ENCODE measurements around the gene SFTA2.

Gene SFTA2

DNA sequence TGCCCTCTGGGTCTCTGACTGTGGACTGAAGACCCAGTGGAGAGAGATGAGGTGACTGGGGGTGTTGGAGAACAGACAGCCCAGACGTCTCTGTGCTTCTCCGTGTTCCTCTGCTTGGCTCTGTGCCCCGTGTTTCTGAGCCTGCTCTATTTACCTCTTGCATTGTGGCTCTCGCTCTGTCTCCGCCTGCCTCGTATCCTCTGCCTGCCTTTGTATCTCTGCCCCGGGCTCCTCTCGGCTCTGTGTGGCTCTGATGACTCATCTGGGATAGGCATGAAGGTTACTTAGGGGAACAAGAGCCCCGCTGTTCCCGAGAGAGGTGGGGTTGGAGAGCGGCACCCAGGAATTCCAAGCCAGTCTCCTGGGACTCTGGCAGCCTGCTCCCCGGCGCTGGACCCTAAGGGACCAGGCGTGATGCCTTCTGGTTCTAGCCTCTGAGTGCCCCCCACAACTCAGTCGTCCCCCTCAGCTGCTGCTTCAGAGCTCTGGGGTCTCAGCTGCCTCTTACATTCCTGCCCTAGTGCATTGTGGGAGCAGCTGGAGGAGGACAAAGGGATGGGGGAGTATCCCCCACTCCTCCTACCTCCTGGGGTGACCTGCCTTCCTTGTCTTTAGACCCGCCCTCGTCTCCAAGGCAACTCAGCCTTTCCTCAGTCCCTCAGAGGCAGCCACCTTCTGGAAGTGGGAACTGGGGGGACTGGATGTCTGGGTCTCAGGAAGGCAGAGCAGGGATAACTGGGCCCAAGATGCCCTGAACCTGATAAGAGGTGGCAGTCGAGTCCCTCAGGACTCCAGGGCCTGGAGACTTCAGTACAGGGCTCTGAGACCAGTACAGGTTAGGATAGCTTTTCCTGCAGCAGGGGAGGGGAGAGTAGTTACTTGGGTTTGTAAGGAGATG lies 45.7 kb downstream of the SFTA2 start:
- H3K23ac ChIP-seq (ENCODE audit: low read length in 2 of 2) = no peak overlapping the region
- H4K91ac ChIP-seq (ENCODE audit: low read length) = peak overlapping the region; percentile 66
- H3K18ac ChIP-seq (ENCODE audit: low read depth in 1 of 2, low read length in 2 of 2) = peak overlapping the region; percentile 84
- DNase-seq = peak; percentile 87
- peak overlapping the region; percentile 97 for H3K4me2 ChIP-seq (ENCODE audit: low read length, poor library complexity, severe bottlenecking)
- WGBS = 1% methylated on average over 15 of the region's 18 CpGs
- H3K27me3 ChIP-seq (ENCODE audit: control insufficient read depth in 1 of 2, insufficient read depth in 1 of 2, low read length in 2 of 2) = no peaks in the 10 kb centered on the region
- H3K4ac ChIP-seq (ENCODE audit: low read depth in 1 of 2, low read length in 2 of 2) = peak overlapping the region; percentile 29 to 52
- H3K9me3 ChIP-seq (ENCODE audit: control insufficient read depth, low read length) = no peaks in the 10 kb centered on the region
- H3K4me1 ChIP-seq (ENCODE audit: control insufficient read depth, insufficient read depth, low read depth, low read length) = peaks cover 65% of the 10 kb centered on the region
- peak overlapping the region in 1 of 2 experiments; percentile 69 for H2BK12ac ChIP-seq (ENCODE audit: low read length in 2 of 2)
- H3K36me3 ChIP-seq (ENCODE audit: control insufficient read depth in 1 of 2, insufficient read depth in 2 of 2, low read depth in 1 of 2, low read length in 2 of 2) = peaks cover 4 to 28% of the 10 kb centered on the region in 2 experiments
- H3K4me3 ChIP-seq (ENCODE audit: insufficient read depth in 1 of 2, low read depth in 1 of 2, low read length in 2 of 2) = peak overlapping the region; percentile 70 to 87
- H3K79me1 ChIP-seq (replicated peaks; ENCODE audit: low read length, poor library complexity, severe bottlenecking) = peaks cover 17% of the 10 kb centered on the region
- peak overlapping the region; percentile 92 for H3K27ac ChIP-seq (ENCODE audit: low read length, poor library complexity, severe bottlenecking)
- H2AK5ac ChIP-seq (ENCODE audit: low read length, severe bottlenecking) = peak overlapping the region; percentile 88
- H2AFZ ChIP-seq (ENCODE audit: low read depth, low read length) = no peak overlapping the region
- no peak overlapping the region for H2BK120ac ChIP-seq (ENCODE audit: low read depth, low read length)
- H3K9ac ChIP-seq (ENCODE audit: low read length) = peak overlapping the region; percentile 69
- no peak overlapping the region for H2BK15ac ChIP-seq (ENCODE audit: low read depth, poor library complexity, severe bottlenecking)
- H2BK5ac ChIP-seq (ENCODE audit: low read depth, low read length, poor library complexity, severe bottlenecking) = peak overlapping the region; percentile 68
- peak overlapping the region in 1 of 2 experiments; percentile 92 for H3K14ac ChIP-seq (ENCODE audit: low read length in 2 of 2)
- H4K8ac ChIP-seq (ENCODE audit: low read length) = peak overlapping the region; percentile 70

DNA sequence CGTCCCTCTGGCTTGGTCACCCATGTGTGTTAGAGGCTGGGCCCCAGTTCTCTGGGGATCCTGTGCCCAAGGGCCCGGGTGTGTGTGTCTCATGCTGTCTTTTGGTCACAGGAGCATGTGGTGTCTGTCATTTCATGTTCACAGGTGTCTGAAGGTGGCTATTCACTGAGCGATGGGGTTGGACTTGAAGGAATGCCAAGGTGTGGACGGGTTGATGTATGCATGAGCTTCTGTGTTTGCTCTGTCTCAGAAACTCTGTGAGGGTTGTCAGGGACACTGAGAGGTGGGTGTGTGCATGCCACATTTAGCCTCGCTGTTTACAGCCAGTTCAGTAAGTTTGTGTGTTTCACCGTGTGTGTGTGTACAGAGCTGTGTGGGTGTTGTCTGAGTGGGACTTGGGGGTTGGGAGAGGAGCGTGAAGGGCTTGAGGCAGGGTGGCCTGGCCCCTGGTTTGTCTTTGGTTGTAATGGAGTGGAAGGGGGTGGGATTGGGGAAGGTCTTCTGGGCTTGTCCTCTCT lies 46.4 kb downstream of the SFTA2 start:
- H3K36me3 ChIP-seq (ENCODE audit: control insufficient read depth in 1 of 2, insufficient read depth in 2 of 2, low read depth in 1 of 2, low read length in 2 of 2) = peaks cover 4 to 20% of the 10 kb centered on the region in 2 experiments
- H3K9ac ChIP-seq (ENCODE audit: low read length) = peak overlapping the region; percentile 69
- H3K23ac ChIP-seq (ENCODE audit: low read length in 2 of 2) = peak overlapping the region in 1 of 2 experiments; percentile 85
- peak overlapping the region; percentile 59 for H4K8ac ChIP-seq (ENCODE audit: low read length)
- H2BK5ac ChIP-seq (ENCODE audit: low read depth, low read length, poor library complexity, severe bottlenecking) = peak overlapping the region; percentile 60
- peak overlapping the region in 1 of 2 experiments; percentile 84 for H3K18ac ChIP-seq (ENCODE audit: low read depth in 1 of 2, low read length in 2 of 2)
- no peak overlapping the region for H2BK120ac ChIP-seq (ENCODE audit: low read depth, low read length)
- peak overlapping the region; percentile 70 to 87 for H3K4me3 ChIP-seq (ENCODE audit: insufficient read depth in 1 of 2, low read depth in 1 of 2, low read length in 2 of 2)
- peak overlapping the region; percentile 32 for H2AFZ ChIP-seq (ENCODE audit: low read depth, low read length)
- WGBS = 36% methylated on average over 7 of the region's 7 CpGs
- H2BK15ac ChIP-seq (ENCODE audit: low read depth, poor library complexity, severe bottlenecking) = no peak overlapping the region
- H4K91ac ChIP-seq (ENCODE audit: low read length) = peak overlapping the region; percentile 31
- no peaks in the 10 kb centered on the region for H3K9me3 ChIP-seq (ENCODE audit: control insufficient read depth, low read length)
- peak overlapping the region; percentile 92 for H3K27ac ChIP-seq (ENCODE audit: low read length, poor library complexity, severe bottlenecking)
- peak overlapping the region; percentile 97 for H3K4me2 ChIP-seq (ENCODE audit: low read length, poor library complexity, severe bottlenecking)
- H3K4me1 ChIP-seq (ENCODE audit: control insufficient read depth, insufficient read depth, low read depth, low read length) = peaks cover 67% of the 10 kb centered on the region
- peak overlapping the region in 1 of 2 experiments; percentile 73 for H3K4ac ChIP-seq (ENCODE audit: low read depth in 1 of 2, low read length in 2 of 2)
- H3K27me3 ChIP-seq (ENCODE audit: control insufficient read depth in 1 of 2, insufficient read depth in 1 of 2, low read length in 2 of 2) = no peaks in the 10 kb centered on the region
- peak overlapping the region; percentile 69 to 91 for H2BK12ac ChIP-seq (ENCODE audit: low read length in 2 of 2)
- peak; percentile 47 for DNase-seq
- peaks cover 11% of the 10 kb centered on the region for H3K79me1 ChIP-seq (replicated peaks; ENCODE audit: low read length, poor library complexity, severe bottlenecking)
- peak overlapping the region; percentile 47 for H2AK5ac ChIP-seq (ENCODE audit: low read length, severe bottlenecking)
- H3K14ac ChIP-seq (ENCODE audit: low read length in 2 of 2) = peak overlapping the region in 1 of 2 experiments; percentile 92

DNA sequence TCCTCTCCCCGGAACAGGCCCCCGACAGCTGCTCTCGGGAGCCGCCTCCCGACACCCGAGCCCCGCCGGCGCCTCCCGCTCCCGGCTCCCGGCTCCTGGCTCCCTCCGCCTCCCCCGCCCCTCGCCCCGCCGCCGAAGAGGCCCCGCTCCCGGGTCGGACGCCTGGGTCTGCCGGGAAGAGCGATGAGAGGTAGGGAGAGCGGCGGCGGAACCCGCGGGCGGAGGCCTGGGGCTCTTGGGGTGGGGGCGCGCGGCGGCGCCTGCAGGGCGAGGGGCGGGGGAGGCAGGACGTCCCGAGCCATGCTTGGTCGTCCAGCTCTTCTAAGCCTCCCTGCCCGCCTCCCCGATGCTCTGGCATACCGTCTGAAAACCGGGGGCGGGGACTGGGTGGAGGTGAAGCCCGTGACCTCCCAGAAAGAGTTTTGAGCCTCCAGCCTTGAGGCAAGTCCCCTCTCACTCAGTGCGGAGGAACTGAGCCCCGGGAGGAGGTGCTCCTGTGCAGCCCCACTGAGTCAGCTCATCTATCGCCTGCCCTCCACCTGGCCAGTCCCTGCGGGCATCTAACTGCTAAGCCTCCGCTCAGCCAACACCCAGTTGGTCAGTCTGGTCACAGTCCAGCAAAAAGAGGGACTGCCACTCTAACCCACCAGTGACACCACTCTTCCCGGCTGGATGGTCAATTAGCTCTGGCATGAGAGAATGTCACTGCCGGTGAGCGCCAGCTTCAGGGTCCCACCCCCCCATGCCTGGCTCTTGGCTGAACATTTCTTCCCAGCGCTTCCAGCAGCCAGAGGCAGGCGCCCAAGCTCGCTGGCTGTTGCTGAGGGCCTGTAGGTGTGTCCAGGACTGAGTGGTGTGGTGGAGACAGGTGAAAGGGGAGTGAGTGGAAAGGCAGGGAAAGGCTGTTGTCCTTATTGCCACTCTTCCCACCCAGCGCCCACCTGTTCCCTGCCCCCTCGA lies 47.2 kb downstream of the SFTA2 start:
- peak; percentile 36 for DNase-seq
- Histone ChIP-seq H2AK5ac (ENCODE audit: low read length, severe bottlenecking) (peak overlapping the region; percentile 47), H3K27ac (ENCODE audit: low read length, poor library complexity, severe bottlenecking) (peak overlapping the region; percentile 92), H3K18ac (ENCODE audit: low read depth in 1 of 2, low read length in 2 of 2) (peak overlapping the region; percentile 47 to 84), H2BK12ac (ENCODE audit: low read length in 2 of 2) (peak overlapping the region in 1 of 2 experiments; percentile 91), H2BK15ac (ENCODE audit: low read depth, poor library complexity, severe bottlenecking) (peak overlapping the region; percentile 84), H4K8ac (ENCODE audit: low read length) (no peak overlapping the region), H3K4me3 (ENCODE audit: insufficient read depth in 1 of 2, low read depth in 1 of 2, low read length in 2 of 2) (peak overlapping the region; percentile 70 to 87), H3K4me1 (ENCODE audit: control insufficient read depth, insufficient read depth, low read depth, low read length) (peaks cover 60% of the 10 kb centered on the region), H3K27me3 (ENCODE audit: control insufficient read depth in 1 of 2, insufficient read depth in 1 of 2, low read length in 2 of 2) (no peaks in the 10 kb centered on the region), H3K9me3 (ENCODE audit: control insufficient read depth, low read length) (no peaks in the 10 kb centered on the region), H3K79me1 (replicated peaks; ENCODE audit: low read length, poor library complexity, severe bottlenecking) (peaks cover 8% of the 10 kb centered on the region), H3K4me2 (ENCODE audit: low read length, poor library complexity, severe bottlenecking) (peak overlapping the region; percentile 97), H3K14ac (ENCODE audit: low read length in 2 of 2) (peak overlapping the region in 1 of 2 experiments; percentile 92), H3K23ac (ENCODE audit: low read length in 2 of 2) (peak overlapping the region in 1 of 2 experiments; percentile 85), H3K4ac (ENCODE audit: low read depth in 1 of 2, low read length in 2 of 2) (peak overlapping the region in 1 of 2 experiments; percentile 73), H3K9ac (ENCODE audit: low read length) (peak overlapping the region; percentile 69), H2BK120ac (ENCODE audit: low read depth, low read length) (peak overlapping the region; percentile 86), H4K91ac (ENCODE audit: low read length) (peak overlapping the region; percentile 19), H3K36me3 (ENCODE audit: control insufficient read depth in 1 of 2, insufficient read depth in 2 of 2, low read depth in 1 of 2, low read length in 2 of 2) (peaks cover under 1 to 13% of the 10 kb centered on the region in 2 experiments), H2BK5ac (ENCODE audit: low read depth, low read length, poor library complexity, severe bottlenecking) (no peak overlapping the region), H2AFZ (ENCODE audit: low read depth, low read length) (no peak overlapping the region)
- WGBS = 11% methylated on average over 32 of the region's 59 CpGs

Measured in mesenchymal stem cell (in vitro differentiated cells and primary cell).